K562 (cell line): ENCODE data around the gene KIF3A. TPM values are rescaled to one million over a fixed set of nuclear protein-coding genes. Genes with fewer than 3 reads are reported as not detected.
A peak's percentile ranks its signal among the peaks of the same experiment; 100 is the strongest.

ENCODE experiments used
- CTBP1 ChIP-seq: fragments of 450-650 bp; IDR thresholded peaks from 2 replicates; pipeline ENCODE4 v1.6.1; 2016; ENCODE audit warnings: borderline replicate concordance
- GATAD2B ChIP-seq: fragments of 450-650 bp; IDR thresholded peaks from 2 replicates; pipeline ENCODE4 v1.6.1; 2017; ENCODE audit warnings: mild to moderate bottlenecking, borderline replicate concordance
- KAT2B ChIP-seq: IDR thresholded peaks from one replicate; pipeline ENCODE4 v1.6.1; 2012; ENCODE audit warnings: low read depth, mild to moderate bottlenecking, control low read depth, inconsistent platforms, low read length, moderate library complexity
- TRIM24 ChIP-seq, 2 experiments: fragments of 450-650 bp; IDR thresholded peaks; 2 replicates each; pipeline ENCODE4 v1.6.1; 2016
- ZNF134 ChIP-seq: fragments of 250-450 bp; sonication (Bioruptor Pico); conservative IDR thresholded peaks from 2 replicates; pipeline ENCODE4 v1.4.0; 2020
- ZNF3 ChIP-seq: fragments of 250-450 bp; sonication (Bioruptor Pico); IDR thresholded peaks from 2 replicates; pipeline ENCODE4 v1.5.0; 2021; ENCODE audit warnings: mild to moderate bottlenecking, moderate library complexity
- ZNF41 ChIP-seq: fragments of 250-450 bp; sonication (Bioruptor Pico); conservative IDR thresholded peaks from 2 replicates; pipeline ENCODE4 v1.4.0; 2020; ENCODE audit warnings: mild to moderate bottlenecking
- polyA plus RNA-seq, 8 experiments: library from polyadenylated mRNA; depleted of rRNA in 4 of 8; stranded (reverse) in 5 of 8; unstranded in 3 of 8; fragments of >200 nt; fragmentation: Nextera tagmentation in 2 of 8; fragmentation: Illumina TruSeq in 1 of 8; extraction: Ambion mirVana in 2 of 8; extraction: Trizol in 1 of 8; gene quantifications; 2 replicates each; pipeline versions ENCODE4 v1.2.1 to v1.2.3, GENCODE V29; 2011 to 2014; ENCODE audit warnings: inconsistent platforms in 1 of 8, missing spikeins in 1 of 8
- total RNA-seq, 7 experiments: library from RNA; depleted of rRNA in 6 of 7; stranded (reverse); fragments of >200 nt in 6 of 7; fragmentation: Illumina TruSeq in 2 of 7; extraction: Trizol in 2 of 7; gene quantifications; 2 replicates each; pipeline versions ENCODE4 v1.2.1 to v1.2.3, GENCODE V29; 2011 to 2021; ENCODE audit warnings: low replicate concordance in 1 of 7
- TF ChIP-seq, protein P1 (sequence below): fragments of 450-650 bp; IDR thresholded peaks from 2 replicates; pipeline ENCODE4 v1.6.1; 2017; ENCODE audit warnings: antibody characterized with exemption, mild to moderate bottlenecking
- TF ChIP-seq, protein P2 (sequence below): fragments of 450-650 bp; IDR thresholded peaks from 2 replicates; pipeline ENCODE4 v1.6.1; 2016; ENCODE audit warnings: mild to moderate bottlenecking, moderate library complexity
- TF ChIP-seq, protein P3 (sequence below): IDR thresholded peaks from 3 replicates; pipeline ENCODE4 v1.6.1; 2011; ENCODE audit warnings: borderline replicate concordance, mild to moderate bottlenecking; ENCODE audit not compliant: insufficient read length, insufficient read depth

The KIF3A gene
- total and polyA plus RNA-seq, 9 of the 15 experiments (the other 6 are each of a cell fraction or from before 2014, with no cell fraction given): 1.5 to 7.8 (median 6.0) TPM

DNA sequence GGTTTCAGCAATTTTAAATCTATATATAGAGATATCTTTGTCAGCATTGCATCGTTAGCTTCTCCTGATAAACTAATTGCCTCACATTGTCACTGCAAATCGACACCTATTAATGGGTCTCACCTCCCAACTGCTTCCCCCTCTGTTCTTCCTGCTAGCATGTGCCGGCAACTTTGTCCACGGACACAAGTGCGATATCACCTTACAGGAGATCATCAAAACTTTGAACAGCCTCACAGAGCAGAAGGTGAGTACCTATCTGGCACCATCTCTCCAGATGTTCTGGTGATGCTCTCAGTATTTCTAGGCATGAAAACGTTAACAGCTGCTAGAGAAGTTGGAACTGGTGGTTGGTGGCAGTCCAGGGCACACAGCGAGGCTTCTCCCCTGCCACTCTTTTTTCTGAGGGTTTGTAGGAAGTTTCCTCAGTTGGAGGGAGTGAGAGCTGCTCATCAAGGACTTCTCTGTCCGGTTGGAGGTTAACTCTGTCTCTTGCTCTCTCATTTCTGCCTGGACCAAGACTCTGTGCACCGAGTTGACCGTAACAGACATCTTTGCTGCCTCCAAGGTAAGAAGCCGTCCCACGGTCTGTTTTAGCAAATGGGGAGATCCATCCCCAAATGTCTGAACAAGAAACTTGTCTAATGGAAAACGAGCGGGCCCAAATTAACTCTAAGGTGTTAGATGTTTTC lies 63.3 kb downstream of the KIF3A start, which contains the start of gene IL4 (continued):
- TF ChIP-seq KAT2B (no peak), ZNF134 (no peak), ZNF3 (CRISPR knock-in tag) (no peak), CTBP1 (no peak), ZNF41 (no peak), GATAD2B (no peak), TRIM24 (IDR thresholded peaks at IDR 0.05) (no peak)
- TF ChIP-seq, protein P1, sequence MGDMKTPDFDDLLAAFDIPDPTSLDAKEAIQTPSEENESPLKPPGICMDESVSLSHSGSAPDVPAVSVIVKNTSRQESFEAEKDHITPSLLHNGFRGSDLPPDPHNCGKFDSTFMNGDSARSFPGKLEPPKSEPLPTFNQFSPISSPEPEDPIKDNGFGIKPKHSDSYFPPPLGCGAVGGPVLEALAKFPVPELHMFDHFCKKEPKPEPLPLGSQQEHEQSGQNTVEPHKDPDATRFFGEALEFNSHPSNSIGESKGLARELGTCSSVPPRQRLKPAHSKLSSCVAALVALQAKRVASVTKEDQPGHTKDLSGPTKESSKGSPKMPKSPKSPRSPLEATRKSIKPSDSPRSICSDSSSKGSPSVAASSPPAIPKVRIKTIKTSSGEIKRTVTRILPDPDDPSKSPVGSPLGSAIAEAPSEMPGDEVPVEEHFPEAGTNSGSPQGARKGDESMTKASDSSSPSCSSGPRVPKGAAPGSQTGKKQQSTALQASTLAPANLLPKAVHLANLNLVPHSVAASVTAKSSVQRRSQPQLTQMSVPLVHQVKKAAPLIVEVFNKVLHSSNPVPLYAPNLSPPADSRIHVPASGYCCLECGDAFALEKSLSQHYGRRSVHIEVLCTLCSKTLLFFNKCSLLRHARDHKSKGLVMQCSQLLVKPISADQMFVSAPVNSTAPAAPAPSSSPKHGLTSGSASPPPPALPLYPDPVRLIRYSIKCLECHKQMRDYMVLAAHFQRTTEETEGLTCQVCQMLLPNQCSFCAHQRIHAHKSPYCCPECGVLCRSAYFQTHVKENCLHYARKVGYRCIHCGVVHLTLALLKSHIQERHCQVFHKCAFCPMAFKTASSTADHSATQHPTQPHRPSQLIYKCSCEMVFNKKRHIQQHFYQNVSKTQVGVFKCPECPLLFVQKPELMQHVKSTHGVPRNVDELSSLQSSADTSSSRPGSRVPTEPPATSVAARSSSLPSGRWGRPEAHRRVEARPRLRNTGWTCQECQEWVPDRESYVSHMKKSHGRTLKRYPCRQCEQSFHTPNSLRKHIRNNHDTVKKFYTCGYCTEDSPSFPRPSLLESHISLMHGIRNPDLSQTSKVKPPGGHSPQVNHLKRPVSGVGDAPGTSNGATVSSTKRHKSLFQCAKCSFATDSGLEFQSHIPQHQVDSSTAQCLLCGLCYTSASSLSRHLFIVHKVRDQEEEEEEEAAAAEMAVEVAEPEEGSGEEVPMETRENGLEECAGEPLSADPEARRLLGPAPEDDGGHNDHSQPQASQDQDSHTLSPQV: peak; percentile 26; the same call in 1 of the 2 replicates
- TF ChIP-seq, protein P2, sequence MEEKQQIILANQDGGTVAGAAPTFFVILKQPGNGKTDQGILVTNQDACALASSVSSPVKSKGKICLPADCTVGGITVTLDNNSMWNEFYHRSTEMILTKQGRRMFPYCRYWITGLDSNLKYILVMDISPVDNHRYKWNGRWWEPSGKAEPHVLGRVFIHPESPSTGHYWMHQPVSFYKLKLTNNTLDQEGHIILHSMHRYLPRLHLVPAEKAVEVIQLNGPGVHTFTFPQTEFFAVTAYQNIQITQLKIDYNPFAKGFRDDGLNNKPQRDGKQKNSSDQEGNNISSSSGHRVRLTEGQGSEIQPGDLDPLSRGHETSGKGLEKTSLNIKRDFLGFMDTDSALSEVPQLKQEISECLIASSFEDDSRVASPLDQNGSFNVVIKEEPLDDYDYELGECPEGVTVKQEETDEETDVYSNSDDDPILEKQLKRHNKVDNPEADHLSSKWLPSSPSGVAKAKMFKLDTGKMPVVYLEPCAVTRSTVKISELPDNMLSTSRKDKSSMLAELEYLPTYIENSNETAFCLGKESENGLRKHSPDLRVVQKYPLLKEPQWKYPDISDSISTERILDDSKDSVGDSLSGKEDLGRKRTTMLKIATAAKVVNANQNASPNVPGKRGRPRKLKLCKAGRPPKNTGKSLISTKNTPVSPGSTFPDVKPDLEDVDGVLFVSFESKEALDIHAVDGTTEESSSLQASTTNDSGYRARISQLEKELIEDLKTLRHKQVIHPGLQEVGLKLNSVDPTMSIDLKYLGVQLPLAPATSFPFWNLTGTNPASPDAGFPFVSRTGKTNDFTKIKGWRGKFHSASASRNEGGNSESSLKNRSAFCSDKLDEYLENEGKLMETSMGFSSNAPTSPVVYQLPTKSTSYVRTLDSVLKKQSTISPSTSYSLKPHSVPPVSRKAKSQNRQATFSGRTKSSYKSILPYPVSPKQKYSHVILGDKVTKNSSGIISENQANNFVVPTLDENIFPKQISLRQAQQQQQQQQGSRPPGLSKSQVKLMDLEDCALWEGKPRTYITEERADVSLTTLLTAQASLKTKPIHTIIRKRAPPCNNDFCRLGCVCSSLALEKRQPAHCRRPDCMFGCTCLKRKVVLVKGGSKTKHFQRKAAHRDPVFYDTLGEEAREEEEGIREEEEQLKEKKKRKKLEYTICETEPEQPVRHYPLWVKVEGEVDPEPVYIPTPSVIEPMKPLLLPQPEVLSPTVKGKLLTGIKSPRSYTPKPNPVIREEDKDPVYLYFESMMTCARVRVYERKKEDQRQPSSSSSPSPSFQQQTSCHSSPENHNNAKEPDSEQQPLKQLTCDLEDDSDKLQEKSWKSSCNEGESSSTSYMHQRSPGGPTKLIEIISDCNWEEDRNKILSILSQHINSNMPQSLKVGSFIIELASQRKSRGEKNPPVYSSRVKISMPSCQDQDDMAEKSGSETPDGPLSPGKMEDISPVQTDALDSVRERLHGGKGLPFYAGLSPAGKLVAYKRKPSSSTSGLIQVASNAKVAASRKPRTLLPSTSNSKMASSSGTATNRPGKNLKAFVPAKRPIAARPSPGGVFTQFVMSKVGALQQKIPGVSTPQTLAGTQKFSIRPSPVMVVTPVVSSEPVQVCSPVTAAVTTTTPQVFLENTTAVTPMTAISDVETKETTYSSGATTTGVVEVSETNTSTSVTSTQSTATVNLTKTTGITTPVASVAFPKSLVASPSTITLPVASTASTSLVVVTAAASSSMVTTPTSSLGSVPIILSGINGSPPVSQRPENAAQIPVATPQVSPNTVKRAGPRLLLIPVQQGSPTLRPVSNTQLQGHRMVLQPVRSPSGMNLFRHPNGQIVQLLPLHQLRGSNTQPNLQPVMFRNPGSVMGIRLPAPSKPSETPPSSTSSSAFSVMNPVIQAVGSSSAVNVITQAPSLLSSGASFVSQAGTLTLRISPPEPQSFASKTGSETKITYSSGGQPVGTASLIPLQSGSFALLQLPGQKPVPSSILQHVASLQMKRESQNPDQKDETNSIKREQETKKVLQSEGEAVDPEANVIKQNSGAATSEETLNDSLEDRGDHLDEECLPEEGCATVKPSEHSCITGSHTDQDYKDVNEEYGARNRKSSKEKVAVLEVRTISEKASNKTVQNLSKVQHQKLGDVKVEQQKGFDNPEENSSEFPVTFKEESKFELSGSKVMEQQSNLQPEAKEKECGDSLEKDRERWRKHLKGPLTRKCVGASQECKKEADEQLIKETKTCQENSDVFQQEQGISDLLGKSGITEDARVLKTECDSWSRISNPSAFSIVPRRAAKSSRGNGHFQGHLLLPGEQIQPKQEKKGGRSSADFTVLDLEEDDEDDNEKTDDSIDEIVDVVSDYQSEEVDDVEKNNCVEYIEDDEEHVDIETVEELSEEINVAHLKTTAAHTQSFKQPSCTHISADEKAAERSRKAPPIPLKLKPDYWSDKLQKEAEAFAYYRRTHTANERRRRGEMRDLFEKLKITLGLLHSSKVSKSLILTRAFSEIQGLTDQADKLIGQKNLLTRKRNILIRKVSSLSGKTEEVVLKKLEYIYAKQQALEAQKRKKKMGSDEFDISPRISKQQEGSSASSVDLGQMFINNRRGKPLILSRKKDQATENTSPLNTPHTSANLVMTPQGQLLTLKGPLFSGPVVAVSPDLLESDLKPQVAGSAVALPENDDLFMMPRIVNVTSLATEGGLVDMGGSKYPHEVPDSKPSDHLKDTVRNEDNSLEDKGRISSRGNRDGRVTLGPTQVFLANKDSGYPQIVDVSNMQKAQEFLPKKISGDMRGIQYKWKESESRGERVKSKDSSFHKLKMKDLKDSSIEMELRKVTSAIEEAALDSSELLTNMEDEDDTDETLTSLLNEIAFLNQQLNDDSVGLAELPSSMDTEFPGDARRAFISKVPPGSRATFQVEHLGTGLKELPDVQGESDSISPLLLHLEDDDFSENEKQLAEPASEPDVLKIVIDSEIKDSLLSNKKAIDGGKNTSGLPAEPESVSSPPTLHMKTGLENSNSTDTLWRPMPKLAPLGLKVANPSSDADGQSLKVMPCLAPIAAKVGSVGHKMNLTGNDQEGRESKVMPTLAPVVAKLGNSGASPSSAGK: peak; percentile 41
- TF ChIP-seq, protein P3, sequence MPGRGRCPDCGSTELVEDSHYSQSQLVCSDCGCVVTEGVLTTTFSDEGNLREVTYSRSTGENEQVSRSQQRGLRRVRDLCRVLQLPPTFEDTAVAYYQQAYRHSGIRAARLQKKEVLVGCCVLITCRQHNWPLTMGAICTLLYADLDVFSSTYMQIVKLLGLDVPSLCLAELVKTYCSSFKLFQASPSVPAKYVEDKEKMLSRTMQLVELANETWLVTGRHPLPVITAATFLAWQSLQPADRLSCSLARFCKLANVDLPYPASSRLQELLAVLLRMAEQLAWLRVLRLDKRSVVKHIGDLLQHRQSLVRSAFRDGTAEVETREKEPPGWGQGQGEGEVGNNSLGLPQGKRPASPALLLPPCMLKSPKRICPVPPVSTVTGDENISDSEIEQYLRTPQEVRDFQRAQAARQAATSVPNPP: no peak
